WTC11 (cell line): ENCODE measurements around the gene PGAM5. TPM values are rescaled to one million over a fixed set of nuclear protein-coding genes. Genes with fewer than 3 reads are reported as not detected.

Source experiments
- ATAC-seq: fragments of 200-7000 bp; cut with Tn5 transposase; 2 replicates; pipeline ENCODE4 v1.10.0; 2021; ENCODE audit warnings: mild to moderate bottlenecking, moderate library complexity
- CTCF ChIA-PET: fragments of 300-600 bp; sonication (Branson Sonifier 250); formaldehyde crosslinking; loops from one replicate; lab custom pipeline; 2021; ENCODE audit warnings: antibody characterized with exemption; lab: Charles Lee
- POLR2A ChIA-PET: fragments of 350-600 bp; sonication (Branson Sonifier 250); formaldehyde crosslinking; loops from one replicate; lab custom pipeline; 2021; ENCODE audit warnings: antibody characterized with exemption; lab: Charles Lee
- DNase-seq: peaks from one replicate; pipeline ENCODE4 v3.0.0; 2021; ENCODE audit warnings: low spot score
- H3K27ac Mint-ChIP-seq: 2 replicates; pipeline ENCODE4 v1.8.0; 2021; ENCODE audit warnings: mixed read lengths
- H3K27me3 Mint-ChIP-seq: 2 replicates; pipeline ENCODE4 v1.8.0; 2021; ENCODE audit warnings: low read depth, mild to moderate bottlenecking, moderate library complexity, mixed read lengths
- H3K36me3 Mint-ChIP-seq: 2 replicates; pipeline ENCODE4 v1.8.0; 2021; ENCODE audit warnings: mixed read lengths
- H3K4me1 Mint-ChIP-seq: 2 replicates; pipeline ENCODE4 v1.8.0; 2022; ENCODE audit warnings: mixed read lengths
- H3K4me3 Mint-ChIP-seq: 2 replicates; pipeline ENCODE4 v1.8.0; 2021; ENCODE audit warnings: mild to moderate bottlenecking, moderate library complexity, mixed read lengths
- H3K9me3 Mint-ChIP-seq: 2 replicates; pipeline ENCODE4 v1.8.0; 2021; ENCODE audit warnings: mixed read lengths
- CBFB ChIP-seq: sonication (generic); formaldehyde crosslinking; IDR thresholded peaks from 2 replicates; pipeline ENCODE4 v1.8.1; 2022; ENCODE audit warnings: mild to moderate bottlenecking, low read depth, missing genetic modification reagents
- E2F1 ChIP-seq: sonication (generic); formaldehyde crosslinking; IDR thresholded peaks from 2 replicates; pipeline ENCODE4 v1.8.0; 2022; ENCODE audit warnings: mild to moderate bottlenecking, missing genetic modification reagents
- ELF4 ChIP-seq: sonication (generic); formaldehyde crosslinking; IDR thresholded peaks from 2 replicates; pipeline ENCODE4 v1.8.1; 2022; ENCODE audit warnings: low read depth, mild to moderate bottlenecking, moderate library complexity, missing genetic modification reagents
- ERG ChIP-seq: fragments of 250-450 bp; sonication (Bioruptor Pico); IDR thresholded peaks from 2 replicates; pipeline ENCODE4 v1.8.0; 2021; ENCODE audit warnings: mild to moderate bottlenecking
- ETV6 ChIP-seq: sonication (generic); formaldehyde crosslinking; IDR thresholded peaks from 2 replicates; pipeline ENCODE4 v1.8.1; 2022; ENCODE audit warnings: mild to moderate bottlenecking, missing genetic modification reagents
- GTF2I ChIP-seq: fragments of 250-450 bp; sonication (Bioruptor Pico); conservative IDR thresholded peaks from 2 replicates; pipeline ENCODE4 v1.4.0; 2021; ENCODE audit warnings: mild to moderate bottlenecking
- HMGA2 ChIP-seq: fragments of 250-450 bp; sonication (Bioruptor Pico); IDR thresholded peaks from 2 replicates; pipeline ENCODE4 v1.4.0; 2021; ENCODE audit warnings: mild to moderate bottlenecking, moderate library complexity
- KAT7 ChIP-seq: sonication (generic); formaldehyde crosslinking; IDR thresholded peaks from 2 replicates; pipeline ENCODE4 v1.8.1; 2023; ENCODE audit warnings: missing genetic modification reagents, mild to moderate bottlenecking, borderline replicate concordance
- MLX ChIP-seq: sonication (generic); formaldehyde crosslinking; IDR thresholded peaks from 2 replicates; pipeline ENCODE4 v1.8.1; 2023; ENCODE audit warnings: mild to moderate bottlenecking, missing genetic modification reagents, moderate library complexity
- OVOL2 ChIP-seq: fragments of 250-450 bp; sonication (Bioruptor Pico); IDR thresholded peaks from 2 replicates; pipeline ENCODE4 v1.9.0; 2021; ENCODE audit warnings: mild to moderate bottlenecking, borderline replicate concordance
- RELA ChIP-seq: sonication (generic); formaldehyde crosslinking; IDR thresholded peaks from 2 replicates; pipeline ENCODE4 v1.8.1; 2022; ENCODE audit warnings: missing genetic modification reagents, mild to moderate bottlenecking, borderline replicate concordance
- USF2 ChIP-seq: sonication (generic); formaldehyde crosslinking; IDR thresholded peaks from 2 replicates; pipeline ENCODE4 v1.8.1; 2023; ENCODE audit warnings: mild to moderate bottlenecking, missing genetic modification reagents, moderate library complexity
- ZNF121 ChIP-seq: sonication (generic); formaldehyde crosslinking; IDR thresholded peaks from 2 replicates; pipeline ENCODE4 v1.8.0; 2023; ENCODE audit warnings: missing genetic modification reagents
- ZSCAN18 ChIP-seq: fragments of 250-450 bp; sonication (Bioruptor Pico); IDR thresholded peaks from 2 replicates; pipeline ENCODE4 v2.1.2; 2022; ENCODE audit warnings: mild to moderate bottlenecking, moderate library complexity
- total RNA-seq: library from RNA; stranded (reverse); gene quantifications from 3 replicates; pipeline ENCODE4 v1.2.3, GENCODE V29; 2021
- TF ChIP-seq, protein P1 (sequence below): sonication (generic); formaldehyde crosslinking; IDR thresholded peaks from 2 replicates; pipeline ENCODE4 v1.8.0; 2022; ENCODE audit warnings: missing genetic modification reagents

Gene PGAM5
- total RNA-seq, 1 experiment from 2014 or later: 89.7 TPM

- no peaks in the 10 kb centered on the region for H3K27me3 Mint-ChIP-seq
- TF ChIP-seq E2F1 (CRISPR knock-in tag): no peak
- no peak for TF ChIP-seq GTF2I (CRISPR knock-in tag)
- no peak for TF ChIP-seq ZSCAN18 (CRISPR knock-in tag)
- TF ChIP-seq ERG (CRISPR knock-in tag): no peak
- TF ChIP-seq MLX (CRISPR knock-in tag): no peak
- TF ChIP-seq USF2 (CRISPR knock-in tag): no peak
- TF ChIP-seq ETV6 (CRISPR knock-in tag): no peak
- no peak for TF ChIP-seq CBFB (CRISPR knock-in tag)
- no peak for TF ChIP-seq KAT7 (CRISPR knock-in tag)
- no peak for TF ChIP-seq HMGA2
- TF ChIP-seq RELA (CRISPR knock-in tag): no peak
- H3K9me3 Mint-ChIP-seq: peaks cover 10% of the 10 kb centered on the region
- DNase-seq (no peak), ATAC-seq (no peak)
- H3K4me1 Mint-ChIP-seq: peaks cover 10% of the 10 kb centered on the region; the same call in 1 of the 2 replicates
- ChIA-PET CTCF (interaction anchor here (1.0 kb wide), 1 partner anchor 65 kb away, joined by 3 read pairs; no protein-coding TSS in a partner anchor), POLR2A (no interaction called here)
- peak overlapping the region; percentile 84 for H3K27ac Mint-ChIP-seq
- H3K36me3 Mint-ChIP-seq: peaks cover 13% of the 10 kb centered on the region
- H3K4me3 Mint-ChIP-seq: no peak overlapping the region
These were observed 7.0 kb upstream of the PGAM5 start for GRCh38 chr12:132703641-132704040.

DNA sequence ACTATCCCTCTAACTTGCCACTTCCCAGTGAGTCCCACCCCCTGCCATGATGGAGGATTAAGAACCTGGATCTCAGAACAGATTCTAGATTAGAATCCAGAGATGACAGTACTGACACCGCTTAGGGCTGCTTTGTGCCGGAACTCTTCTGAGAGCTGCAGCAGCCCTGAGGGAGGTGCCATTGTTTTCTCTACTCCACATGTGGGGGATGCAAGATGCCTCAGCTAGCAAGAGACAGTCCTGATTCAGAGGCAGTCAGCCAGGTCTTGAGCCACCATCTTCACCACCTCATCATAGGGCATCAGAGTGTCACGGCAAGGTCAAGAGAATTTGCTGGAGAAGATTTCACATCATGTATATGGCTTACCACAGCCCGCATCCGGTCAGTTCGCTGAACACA is 3.4 kb upstream of the PGAM5 start:
- peaks cover 18% of the 10 kb centered on the region for H3K4me1 Mint-ChIP-seq
- H3K4me3 Mint-ChIP-seq: no peak overlapping the region
- DNase-seq: no peak
- no peaks in the 10 kb centered on the region for H3K27me3 Mint-ChIP-seq
- peaks cover 3% of the 10 kb centered on the region; the same call in 1 of the 2 replicates for H3K36me3 Mint-ChIP-seq
- H3K27ac Mint-ChIP-seq: peak overlapping the region; percentile 1; the same call in 1 of the 2 replicates
- TF ChIP-seq OVOL2 (no peak), CBFB (CRISPR knock-in tag) (no peak), ZNF121 (CRISPR knock-in tag) (no peak), ELF4 (CRISPR knock-in tag) (no peak)
- TF ChIP-seq, protein P1, sequence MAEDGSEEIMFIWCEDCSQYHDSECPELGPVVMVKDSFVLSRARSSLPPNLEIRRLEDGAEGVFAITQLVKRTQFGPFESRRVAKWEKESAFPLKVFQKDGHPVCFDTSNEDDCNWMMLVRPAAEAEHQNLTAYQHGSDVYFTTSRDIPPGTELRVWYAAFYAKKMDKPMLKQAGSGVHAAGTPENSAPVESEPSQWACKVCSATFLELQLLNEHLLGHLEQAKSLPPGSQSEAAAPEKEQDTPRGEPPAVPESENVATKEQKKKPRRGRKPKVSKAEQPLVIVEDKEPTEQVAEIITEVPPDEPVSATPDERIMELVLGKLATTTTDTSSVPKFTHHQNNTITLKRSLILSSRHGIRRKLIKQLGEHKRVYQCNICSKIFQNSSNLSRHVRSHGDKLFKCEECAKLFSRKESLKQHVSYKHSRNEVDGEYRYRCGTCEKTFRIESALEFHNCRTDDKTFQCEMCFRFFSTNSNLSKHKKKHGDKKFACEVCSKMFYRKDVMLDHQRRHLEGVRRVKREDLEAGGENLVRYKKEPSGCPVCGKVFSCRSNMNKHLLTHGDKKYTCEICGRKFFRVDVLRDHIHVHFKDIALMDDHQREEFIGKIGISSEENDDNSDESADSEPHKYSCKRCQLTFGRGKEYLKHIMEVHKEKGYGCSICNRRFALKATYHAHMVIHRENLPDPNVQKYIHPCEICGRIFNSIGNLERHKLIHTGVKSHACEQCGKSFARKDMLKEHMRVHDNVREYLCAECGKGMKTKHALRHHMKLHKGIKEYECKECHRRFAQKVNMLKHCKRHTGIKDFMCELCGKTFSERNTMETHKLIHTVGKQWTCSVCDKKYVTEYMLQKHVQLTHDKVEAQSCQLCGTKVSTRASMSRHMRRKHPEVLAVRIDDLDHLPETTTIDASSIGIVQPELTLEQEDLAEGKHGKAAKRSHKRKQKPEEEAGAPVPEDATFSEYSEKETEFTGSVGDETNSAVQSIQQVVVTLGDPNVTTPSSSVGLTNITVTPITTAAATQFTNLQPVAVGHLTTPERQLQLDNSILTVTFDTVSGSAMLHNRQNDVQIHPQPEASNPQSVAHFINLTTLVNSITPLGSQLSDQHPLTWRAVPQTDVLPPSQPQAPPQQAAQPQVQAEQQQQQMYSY (CRISPR knock-in tag): no peak
- peaks cover 10% of the 10 kb centered on the region for H3K9me3 Mint-ChIP-seq
- ChIA-PET POLR2A (no interaction called here), CTCF (interaction anchor here (1.7 kb wide), 1 partner anchor 61 kb away, joined by 4 read pairs; no protein-coding TSS in a partner anchor)
- ATAC-seq: no peak
